Umbilical cord (tissue), 2 donors: ENCODE data around the gene PEX12. TPM values are rescaled to one million over a fixed set of nuclear protein-coding genes. Genes with fewer than 3 reads are reported as not detected.
"Not testable (repeated sequence)": the region's sequence is repeated elsewhere in the genome, so short reads cannot be mapped to it uniquely, and the experiment has no call there.

ENCODE experiments used
- DNase-seq: peaks from one replicate; pipeline ENCODE4 v3.0.0-alpha.2; 2015; ENCODE audit warnings: low spot score
- total RNA-seq: library from RNA; depleted of rRNA; stranded (reverse); fragments of >200 nt; gene quantifications from one replicate; pipeline ENCODE4 v1.2.3, GENCODE V29; 2014; ENCODE audit warnings: low replicate concordance; ENCODE audit not compliant: insufficient read depth

Gene PEX12
- 5.5 TPM for total RNA-seq

- DNase-seq, result peak; percentile 98
Observed at GRCh38 chr17:35578197-35578928, at the start of gene PEX12. Gene PEX12 (minus strand): TSS chr17:35578571. CDS start chr17:35578021, 550 bp downstream.

- DNase-seq, result no peak
Observed at GRCh38 chr17:35627417-35627816, 49.0 kb upstream of the PEX12 start.

- no peak for DNase-seq
Observed at GRCh38 chr17:35621768-35622167, 43.4 kb upstream of the PEX12 start.

- no peak for DNase-seq
Observed at GRCh38 chr17:35618628-35619027, 40.3 kb upstream of the PEX12 start.

DNA sequence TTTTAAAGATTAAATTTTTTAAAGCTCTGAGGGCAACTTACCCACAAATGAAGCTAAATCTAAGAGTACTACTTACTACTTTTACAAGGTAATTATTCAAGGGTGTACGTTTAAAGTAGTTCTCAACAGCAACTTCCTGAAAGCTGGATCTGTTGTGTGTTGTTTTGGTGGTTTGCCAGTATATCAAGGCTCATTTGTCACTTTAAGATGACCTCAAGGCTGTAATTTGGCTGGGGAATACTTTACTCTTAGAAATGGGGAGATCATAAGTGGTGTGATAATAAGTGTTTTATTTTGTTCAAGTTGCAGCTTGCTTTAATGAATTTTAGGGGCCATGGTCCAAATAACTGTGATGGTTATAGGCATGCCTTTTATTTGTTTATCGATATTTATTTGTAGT is 39.1 kb upstream of the PEX12 start:
- DNase-seq, result no peak

- no peak for DNase-seq
Observed at GRCh38 chr17:35616536-35616935, 38.2 kb upstream of the PEX12 start.

DNA sequence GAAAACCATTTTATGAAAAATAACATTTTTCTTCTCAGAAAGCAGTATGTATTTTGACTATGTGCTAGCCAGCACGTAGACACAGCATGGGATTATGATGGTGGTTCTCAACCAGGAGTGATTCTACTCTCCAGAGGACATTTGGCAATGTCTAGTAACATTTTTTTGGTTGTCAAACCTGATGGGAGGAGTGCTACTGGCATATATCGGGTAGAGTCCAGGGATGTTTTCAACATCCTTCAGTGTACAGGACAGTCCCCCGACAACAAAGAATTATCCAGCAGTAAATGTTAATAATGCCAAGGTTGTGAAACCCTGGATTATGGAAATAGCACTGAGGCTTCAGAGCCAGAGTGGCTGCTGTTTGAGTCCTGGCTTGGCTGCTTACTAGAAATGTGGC is 36.4 kb upstream of the PEX12 start:
- no peak for DNase-seq

GRCh38 chr17:35612924-35613521 is 34.7 kb upstream of the PEX12 start:
- DNase-seq, result peak; percentile 56

DNA sequence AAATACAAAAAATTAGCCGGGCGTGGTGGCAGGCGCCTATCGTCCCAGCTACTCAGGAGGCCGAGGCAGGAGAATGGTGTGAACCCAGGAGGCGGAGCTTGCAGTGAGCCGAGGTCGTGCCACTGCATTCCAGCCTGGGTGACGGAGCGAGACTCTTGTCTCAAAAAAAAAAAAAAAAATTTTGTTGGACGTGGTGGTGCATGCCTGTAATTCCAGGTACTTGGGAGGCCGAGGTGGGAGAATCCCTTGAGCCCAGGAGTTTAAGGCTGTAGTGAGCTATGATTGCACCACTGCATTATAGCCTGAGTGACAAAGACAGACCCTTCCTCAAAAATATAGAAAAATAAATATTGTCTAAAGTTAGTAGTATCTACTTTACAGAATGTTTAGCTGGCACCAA is 32.4 kb upstream of the PEX12 start:
- not testable (repeated sequence) for DNase-seq

DNA sequence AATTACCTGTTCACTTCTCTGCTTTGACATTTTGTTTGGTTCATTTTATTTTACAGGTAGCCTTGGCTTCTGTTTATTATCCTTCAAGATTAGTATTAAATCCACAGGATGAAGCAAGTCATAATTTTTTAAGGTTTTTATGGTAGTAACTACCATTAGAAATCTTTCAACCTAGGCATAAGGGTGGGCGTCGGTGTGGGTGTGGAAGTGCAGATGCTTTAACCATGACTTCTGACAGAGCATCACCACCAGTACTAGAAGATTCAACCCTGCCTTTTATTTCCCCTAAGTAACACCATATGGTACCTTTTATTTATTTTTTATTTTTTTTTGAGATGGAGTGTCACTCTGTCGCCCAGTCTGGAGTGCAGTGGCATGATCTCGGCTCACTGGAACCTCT is 31.5 kb upstream of the PEX12 start:
- DNase-seq, result no peak

GRCh38 chr17:35607239-35607847 is 29.0 kb upstream of the PEX12 start:
- DNase-seq, result no peak

DNA sequence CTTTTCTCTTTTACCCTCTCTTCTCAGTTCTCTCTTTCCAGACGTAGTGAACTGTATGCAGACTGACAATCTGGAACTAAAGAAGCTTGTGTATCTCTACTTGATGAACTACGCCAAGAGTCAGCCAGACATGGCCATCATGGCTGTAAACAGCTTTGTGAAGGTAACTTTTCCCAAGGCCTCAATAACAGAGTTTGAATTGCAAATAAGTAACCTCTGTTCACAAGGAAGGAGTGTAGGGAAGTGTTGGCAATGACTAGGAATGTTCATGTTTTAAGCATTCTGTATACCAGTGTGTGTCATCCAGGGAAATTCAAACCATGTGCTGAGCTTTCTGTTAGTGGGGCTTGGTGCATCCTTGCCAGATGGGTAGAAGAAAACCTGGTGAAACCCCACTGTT is 27.3 kb upstream of the PEX12 start:
- DNase-seq, result no peak

DNA sequence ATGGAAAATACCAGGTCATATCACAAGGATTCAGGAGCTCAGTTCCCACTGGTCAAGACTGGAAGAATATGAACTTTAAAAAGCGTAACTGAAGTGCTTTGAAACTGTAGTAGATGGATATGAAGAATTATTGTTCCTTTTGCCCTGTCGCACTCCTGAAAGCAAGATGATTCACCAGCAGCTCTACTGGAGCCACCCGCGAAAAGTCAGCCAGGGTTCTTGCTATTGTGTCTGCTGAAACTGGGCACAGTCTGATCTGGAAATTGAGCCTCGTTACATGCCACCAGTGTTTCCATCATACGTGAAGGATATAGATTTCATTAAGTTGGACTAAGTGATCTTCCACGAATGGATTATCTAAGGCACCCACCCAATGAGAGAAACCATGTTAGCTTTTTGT is 25.3 kb upstream of the PEX12 start:
- no peak for DNase-seq

- no peak for DNase-seq
Observed at GRCh38 chr17:35597604-35598003, 19.2 kb upstream of the PEX12 start.

DNA sequence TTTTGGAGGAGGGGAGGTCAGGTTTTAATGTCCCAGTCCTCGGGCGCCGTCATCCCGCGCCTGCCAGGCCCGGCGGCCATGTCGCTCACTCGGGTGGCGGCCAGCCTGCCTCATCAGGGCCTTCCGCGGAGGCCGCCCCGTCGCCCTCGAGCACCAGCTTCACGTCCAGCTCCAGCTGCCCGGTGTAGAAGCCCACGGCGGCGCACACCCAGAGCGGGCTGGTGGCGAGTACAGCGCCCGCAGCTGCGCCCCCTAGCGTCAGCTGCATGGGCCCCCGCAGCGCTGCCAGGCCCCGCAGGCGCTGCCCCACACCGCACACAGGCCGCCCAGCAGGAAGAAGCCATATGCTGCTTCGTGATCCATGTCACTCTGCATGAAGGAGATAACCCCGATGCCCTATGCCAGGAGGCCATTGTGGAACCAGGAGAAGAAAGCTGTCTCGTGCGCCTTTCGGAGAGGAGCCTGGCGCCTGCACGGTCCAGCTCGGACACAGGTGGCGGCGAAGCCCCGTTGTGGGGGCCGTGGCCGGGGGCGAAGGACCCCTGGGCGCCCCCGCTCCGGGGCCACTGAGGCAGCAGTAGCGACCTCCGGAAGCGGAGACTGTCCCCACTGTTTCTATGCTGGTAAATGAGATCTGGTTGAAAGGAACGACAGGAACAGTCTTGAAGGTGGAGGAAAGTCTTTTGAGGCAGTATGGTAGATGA is 18.3 kb upstream of the PEX12 start:
- no peak for DNase-seq

GRCh38 chr17:35596072-35596471 is 17.7 kb upstream of the PEX12 start:
- no peak for DNase-seq

GRCh38 chr17:35588196-35588920 is 10.0 kb upstream of the PEX12 start:
- peak; percentile 35 for DNase-seq

DNA sequence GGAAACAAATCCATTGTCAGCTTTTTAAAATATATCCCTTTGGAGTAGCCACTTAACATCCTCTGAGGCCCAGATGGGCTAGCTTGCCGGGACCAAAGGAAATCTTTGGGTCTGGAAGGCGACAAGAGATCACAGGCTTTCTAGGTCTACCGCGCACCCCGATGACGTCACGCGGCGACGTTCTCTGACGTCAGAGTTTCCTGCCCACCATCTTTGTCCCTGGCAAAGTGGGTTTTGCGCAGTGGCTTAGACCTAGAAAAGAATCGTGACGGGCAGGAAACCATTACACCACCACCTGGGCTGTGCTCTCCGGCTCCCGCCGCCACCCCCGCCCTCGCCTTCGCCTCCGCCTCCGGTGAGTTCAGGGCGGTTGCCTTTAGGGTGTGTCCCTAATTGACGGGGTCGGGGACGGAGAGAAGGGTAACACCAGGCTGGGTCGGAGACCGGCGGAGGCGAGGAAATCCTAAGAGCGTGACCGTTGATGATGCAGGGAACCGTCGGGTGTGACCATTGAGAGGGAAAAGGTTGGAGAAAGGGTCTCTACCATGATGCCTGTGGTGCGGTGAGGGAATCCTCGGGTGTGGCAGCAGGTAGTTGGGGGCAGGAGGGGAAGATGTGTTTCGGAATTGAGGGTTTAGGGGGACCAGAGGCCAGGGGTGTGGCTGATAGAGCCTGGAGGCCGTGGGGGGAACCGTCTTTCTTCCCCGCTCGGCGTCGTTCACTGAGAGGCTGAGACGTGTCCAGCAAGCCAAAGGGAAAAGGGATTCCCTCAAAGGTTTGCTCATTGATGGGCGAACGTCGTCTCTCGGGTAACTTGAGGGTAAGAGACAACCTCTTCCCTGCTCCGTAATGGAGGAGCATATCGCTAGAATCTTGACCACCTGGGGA is 8.9 kb upstream of the PEX12 start, which contains the start of gene AP2B1:
Gene AP2B1, plus strand, starts transcription at position 249 of the 888 bp plus-strand sequence. CDS start 6,709 bp downstream, outside the sequence.
- peak; percentile 96 for DNase-seq

DNA sequence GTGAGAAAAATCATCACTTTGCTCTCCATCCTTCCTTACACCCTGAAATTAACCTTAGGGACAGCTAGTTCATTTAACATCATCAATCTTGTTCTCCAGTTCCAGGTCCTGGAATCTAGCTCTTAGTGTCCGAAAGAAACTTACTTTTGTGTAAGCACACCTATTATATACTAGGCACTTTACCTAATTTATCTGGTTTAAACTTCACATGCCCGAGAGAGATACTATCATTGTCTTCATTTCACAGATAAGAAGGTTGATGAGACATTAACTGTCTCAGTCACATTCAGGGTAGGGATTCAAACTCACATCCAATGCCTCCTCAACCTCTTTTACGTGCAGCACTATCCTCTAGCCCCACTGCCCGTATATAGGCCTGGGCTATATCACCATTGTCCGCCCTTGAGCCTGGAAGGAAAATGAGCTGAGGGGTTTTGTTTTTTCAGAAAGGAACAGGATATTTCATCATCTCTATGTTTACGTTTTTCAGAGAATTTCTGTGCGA is 8.2 kb upstream of the PEX12 start:
- DNase-seq, result no peak

- DNase-seq, result no peak
Observed at GRCh38 chr17:35584061-35584460, 5.7 kb upstream of the PEX12 start.
